GM18526 (cell line): ENCODE results near the gene JAG2.

Experiments
- POLR2A ChIP-seq: IDR thresholded peaks from 3 replicates; pipeline ENCODE4 v1.6.1; 2011; ENCODE audit not compliant: insufficient read length; ENCODE audit errors: extremely low read depth

The JAG2 gene

DNA sequence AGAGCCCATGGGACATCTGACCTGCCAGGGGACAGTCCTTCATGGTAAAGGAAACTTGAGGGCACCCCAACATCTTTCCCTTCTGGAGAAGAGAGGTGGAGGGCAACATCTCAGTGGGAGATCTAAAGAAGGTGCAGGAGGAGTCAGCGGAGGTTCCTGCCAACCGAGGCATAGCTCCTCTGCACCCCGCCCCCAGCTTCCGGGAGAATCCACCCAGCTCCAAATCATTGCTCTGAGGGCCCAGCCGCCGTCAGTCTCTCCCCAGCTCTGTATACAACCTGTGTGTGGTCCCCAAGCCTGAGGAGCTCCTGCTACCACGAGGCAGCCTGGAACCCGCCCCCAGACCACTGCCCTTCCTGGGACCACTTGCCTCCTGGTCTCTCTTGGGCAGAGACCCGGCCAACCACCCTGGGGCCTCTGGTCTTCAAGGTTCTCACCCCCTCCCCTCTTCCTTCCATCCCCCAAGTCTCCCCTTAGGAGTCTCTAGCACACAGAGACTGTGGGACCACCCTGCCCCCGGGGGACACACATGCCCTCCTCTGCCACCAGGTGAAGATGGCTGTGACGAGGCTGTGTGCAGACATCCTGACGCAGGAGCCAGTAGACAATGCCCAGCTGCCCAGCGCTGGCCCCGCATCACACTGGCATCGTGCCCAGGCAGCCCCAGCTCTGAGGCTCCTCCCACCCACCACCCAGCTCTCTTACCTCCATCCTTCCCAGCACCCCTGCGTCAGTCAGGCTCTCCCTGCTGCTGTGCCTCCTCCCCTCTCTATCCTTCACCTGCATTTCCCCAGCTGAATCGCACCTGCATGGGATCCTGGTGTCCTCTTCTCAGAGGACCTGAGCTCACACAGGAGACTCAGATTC lies 25.6 kb upstream of the JAG2 start:
- no peak for TF ChIP-seq POLR2A

DNA sequence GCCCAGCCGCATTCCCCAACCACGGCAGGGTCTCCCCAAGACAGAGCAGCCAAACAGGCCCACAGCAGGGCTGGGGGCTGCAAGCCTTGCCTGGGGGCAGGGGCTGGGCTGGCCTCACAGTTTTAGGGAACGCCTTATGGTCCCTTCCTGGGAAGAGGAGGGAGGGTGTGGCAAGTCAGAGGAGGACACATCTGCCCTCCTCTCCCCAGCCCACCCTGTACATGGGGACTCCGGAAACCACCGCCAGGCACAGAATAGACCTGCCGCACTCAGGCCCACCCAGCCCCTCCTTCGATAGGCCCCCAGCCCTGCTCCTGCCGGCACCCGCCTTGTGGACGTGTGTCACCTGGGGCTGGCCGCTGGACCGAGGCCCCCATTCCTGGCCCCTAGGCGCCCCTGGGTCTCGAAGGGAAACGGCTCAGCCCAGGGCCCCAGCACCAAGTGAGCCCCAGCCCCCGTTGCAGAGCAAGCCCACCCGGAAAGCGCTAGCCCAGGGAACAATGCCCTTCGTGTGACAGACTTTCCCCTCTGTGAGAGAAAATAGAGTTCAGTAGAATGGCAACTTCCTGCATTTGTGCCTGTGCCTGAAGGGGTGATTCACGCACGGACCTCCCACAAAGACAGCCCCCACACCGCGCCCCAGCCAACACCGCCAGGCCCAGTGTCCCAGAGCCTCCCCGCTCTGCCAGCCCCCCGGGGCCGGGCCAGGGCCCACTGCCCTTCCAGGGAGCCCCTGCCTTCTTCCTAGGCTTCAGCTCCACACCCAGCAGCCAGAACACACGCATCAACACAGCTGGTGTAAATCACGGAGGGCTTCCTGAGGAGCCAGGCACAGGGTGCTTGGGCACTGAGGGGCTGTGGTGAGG lies 24.5 kb upstream of the JAG2 start:
- TF ChIP-seq POLR2A = no peak

GRCh38 chr14:105187935-105188524 lies 19.5 kb upstream of the JAG2 start:
- TF ChIP-seq POLR2A = no peak

GRCh38 chr14:105187116-105187515 lies 18.5 kb upstream of the JAG2 start:
- no peak for TF ChIP-seq POLR2A

DNA sequence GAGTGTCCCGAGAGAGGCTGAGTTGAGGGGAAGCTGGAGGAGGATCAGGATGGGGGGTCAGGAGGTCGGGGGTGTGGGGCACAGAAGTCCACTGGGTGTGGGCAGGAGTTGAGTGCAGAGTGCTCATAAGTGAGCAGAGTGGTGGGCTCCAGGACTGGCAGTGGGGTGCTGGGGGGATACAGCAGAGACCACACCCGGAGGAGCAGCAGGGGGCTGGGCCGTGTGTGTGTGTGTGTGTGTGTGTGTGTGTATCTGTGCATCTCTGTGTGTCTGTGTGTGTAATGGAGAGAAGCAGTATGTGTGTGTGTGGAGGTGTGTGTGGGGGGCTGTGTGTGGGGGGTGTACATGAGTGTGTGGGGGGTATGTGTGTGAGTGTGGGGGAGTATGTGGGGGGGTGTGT lies 17.4 kb upstream of the JAG2 start:
- TF ChIP-seq POLR2A = no peak

- TF ChIP-seq POLR2A = no peak
Observed at GRCh38 chr14:105185001-105185400, 16.4 kb upstream of the JAG2 start.

DNA sequence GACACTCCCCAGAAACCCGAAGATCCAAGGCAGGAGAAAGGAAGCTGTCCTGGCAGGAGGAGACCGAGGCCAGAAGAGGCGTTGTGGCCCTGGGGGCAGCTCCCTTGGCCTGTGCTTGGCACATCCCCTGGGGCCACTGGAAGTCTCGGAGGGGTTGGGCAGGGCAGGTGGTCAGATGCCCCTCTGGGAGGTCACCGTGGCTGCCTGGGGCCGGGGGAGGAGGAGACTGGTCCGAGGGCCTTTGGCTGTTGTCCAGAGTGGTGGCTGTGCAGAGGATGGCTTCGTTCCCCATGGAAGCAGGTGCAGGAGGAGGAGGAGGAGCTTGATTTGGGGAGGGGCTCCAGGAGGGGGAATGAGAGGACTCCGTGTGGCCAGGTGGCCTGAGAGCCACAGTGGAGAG lies 15.9 kb upstream of the JAG2 start:
- no peak for TF ChIP-seq POLR2A

- no peak for TF ChIP-seq POLR2A
Observed at GRCh38 chr14:105182296-105183020, 13.9 kb upstream of the JAG2 start.

GRCh38 chr14:105181549-105182295 lies 13.1 kb upstream of the JAG2 start:
- no peak for TF ChIP-seq POLR2A

GRCh38 chr14:105180592-105181548 lies 12.3 kb upstream of the JAG2 start, which contains the start of gene NUDT14:
Gene NUDT14 (minus strand): TSS chr14:105181312. CDS start chr14:105181209, 103 bp downstream.
- TF ChIP-seq POLR2A = peak; percentile 39

GRCh38 chr14:105179191-105179590 lies 10.6 kb upstream of the JAG2 start:
- no peak for TF ChIP-seq POLR2A

GRCh38 chr14:105178868-105179140 lies 10.2 kb upstream of the JAG2 start:
- no peak for TF ChIP-seq POLR2A

GRCh38 chr14:105178069-105178867 lies 9.7 kb upstream of the JAG2 start:
- TF ChIP-seq POLR2A = no peak
